Astrocyte of the cerebellum (primary cell): ENCODE measurements around the gene CDKN1C.

Experiments
- DNase-seq: peaks from one replicate; pipeline ENCODE4 v3.0.0-alpha.2; 2011; ENCODE audit warnings: low read depth
- H3K4me3 ChIP-seq: 2 replicates; pipeline ENCODE4 v1.5.1; 2011; ENCODE audit warnings: mild to moderate bottlenecking, low read depth, low read length, moderate library complexity
- CTCF ChIP-seq: IDR thresholded peaks from 2 replicates; pipeline ENCODE4 v1.5.1; 2012; ENCODE audit warnings: low read length, low read depth, moderate library complexity, mild to moderate bottlenecking; ENCODE audit errors: missing control alignments
- in situ Hi-C: cut with HindIII; loops from 2 replicates; pipeline ENCODE4 v1.10.0; 2017; ENCODE audit warnings: low sequenced_read_pairs

Gene CDKN1C

GRCh38 chr11:2857276-2857675 lies 28.3 kb downstream of the CDKN1C start:
- in situ Hi-C loops, result loop anchor here (25.0 kb wide), 1 partner anchor 195 kb away; no protein-coding TSS in a partner anchor

GRCh38 chr11:2855162-2855561 lies 30.4 kb downstream of the CDKN1C start:
- in situ Hi-C loops, result loop anchor here (25.0 kb wide), 1 partner anchor 193 kb away; no protein-coding TSS in a partner anchor
- H3K4me3 ChIP-seq, result no peak overlapping the region
- TF ChIP-seq CTCF, result no peak
- DNase-seq, result no peak

More at GRCh38 chr11:2857276-2857675, 28.3 kb downstream of the CDKN1C start:
- no peak for DNase-seq
- no peak overlapping the region for H3K4me3 ChIP-seq
- TF ChIP-seq CTCF, result no peak

GRCh38 chr11:2853997-2854560 lies 31.5 kb downstream of the CDKN1C start:
- H3K4me3 ChIP-seq, result no peak overlapping the region
- no peak for TF ChIP-seq CTCF
- DNase-seq, result no peak
- in situ Hi-C loops, result loop anchor here (25.0 kb wide), 1 partner anchor 192 kb away; no protein-coding TSS in a partner anchor

GRCh38 chr11:2853401-2853800 lies 32.2 kb downstream of the CDKN1C start:
- no peak overlapping the region for H3K4me3 ChIP-seq
- in situ Hi-C loops, result loop anchor here (25.0 kb wide), 1 partner anchor 191 kb away; no protein-coding TSS in a partner anchor
- no peak for TF ChIP-seq CTCF
- DNase-seq, result no peak

- no peak for TF ChIP-seq CTCF
- in situ Hi-C loops, result loop anchor here (25.0 kb wide), 1 partner anchor 188 kb away; no protein-coding TSS in a partner anchor
- H3K4me3 ChIP-seq, result no peak overlapping the region
- DNase-seq, result no peak
Observed at GRCh38 chr11:2849994-2850770, 35.4 kb downstream of the CDKN1C start.

- no peak overlapping the region for H3K4me3 ChIP-seq
- DNase-seq, result no peak
- no peak for TF ChIP-seq CTCF
- in situ Hi-C loops, result no loop called here
Observed at GRCh38 chr11:2848497-2848896, 37.1 kb downstream of the CDKN1C start.
